ENCODE data around the gene DGKG.

The DGKG gene

GRCh38 chr3:186303965-186304364 lies 58.1 kb downstream of the DGKG start:
- no peak for TF ChIP-seq CTCF (IDR thresholded peaks at IDR 0.05; ENCODE audit: insufficient read depth, low read depth, low read length, missing control alignments)
- H3K4me3 ChIP-seq (ENCODE audit: low read depth, low read length): no peak overlapping the region
- no peak for DNase-seq (ENCODE audit: low read depth)

- no peak for TF ChIP-seq CTCF (IDR thresholded peaks at IDR 0.05; ENCODE audit: insufficient read depth, low read depth, low read length, missing control alignments)
- no peak for DNase-seq (ENCODE audit: low read depth)
- no peak overlapping the region for H3K4me3 ChIP-seq (ENCODE audit: low read depth, low read length)
Observed at GRCh38 chr3:186299327-186299726, 62.7 kb downstream of the DGKG start.

DNA sequence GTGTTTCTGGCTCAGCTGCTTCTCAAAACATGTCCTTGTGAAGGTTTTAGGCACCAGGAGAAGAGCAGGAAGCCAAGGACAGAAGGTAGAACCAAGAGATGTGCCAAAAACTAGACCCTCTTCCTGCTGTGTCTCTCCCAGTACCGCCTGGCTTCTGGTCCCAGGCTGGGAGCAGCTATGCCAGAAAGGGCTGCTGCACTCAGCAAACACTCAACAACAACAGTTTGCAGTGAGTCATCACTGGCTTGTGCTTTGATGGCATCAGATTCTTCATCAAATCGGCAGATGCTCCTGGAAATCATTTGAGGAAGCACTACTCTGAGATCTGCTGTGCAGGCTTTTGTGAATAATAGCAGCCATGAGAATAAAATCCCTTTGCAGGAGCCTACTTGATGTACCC lies 63.2 kb downstream of the DGKG start:
- no peak for TF ChIP-seq CTCF (IDR thresholded peaks at IDR 0.05; ENCODE audit: insufficient read depth, low read depth, low read length, missing control alignments)
- H3K4me3 ChIP-seq (ENCODE audit: low read depth, low read length): no peak overlapping the region
- no peak for DNase-seq (ENCODE audit: low read depth)

DNA sequence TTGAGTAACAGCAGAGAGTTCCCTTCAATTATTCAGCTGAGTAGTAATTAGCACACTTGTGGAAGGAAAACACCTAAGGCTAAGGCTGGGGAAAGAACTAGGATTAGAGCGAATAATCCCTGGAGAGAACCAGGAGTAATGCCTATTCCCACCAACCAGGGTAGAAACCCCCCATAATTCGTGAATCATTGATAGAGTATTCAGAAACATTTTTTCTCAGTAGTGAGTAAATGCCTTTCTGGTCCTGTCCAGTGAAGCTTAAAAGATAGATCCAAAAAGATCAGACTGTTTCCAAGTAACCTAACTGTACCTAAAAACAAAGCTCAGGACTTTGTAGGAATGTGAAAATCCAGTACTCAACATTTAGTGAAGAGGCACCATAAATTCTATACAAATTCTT lies 71.2 kb downstream of the DGKG start:
- H3K4me3 ChIP-seq (ENCODE audit: low read depth, low read length): no peak overlapping the region
- DNase-seq (ENCODE audit: low read depth): no peak
- TF ChIP-seq CTCF (IDR thresholded peaks at IDR 0.05; ENCODE audit: insufficient read depth, low read depth, low read length, missing control alignments): no peak

DNA sequence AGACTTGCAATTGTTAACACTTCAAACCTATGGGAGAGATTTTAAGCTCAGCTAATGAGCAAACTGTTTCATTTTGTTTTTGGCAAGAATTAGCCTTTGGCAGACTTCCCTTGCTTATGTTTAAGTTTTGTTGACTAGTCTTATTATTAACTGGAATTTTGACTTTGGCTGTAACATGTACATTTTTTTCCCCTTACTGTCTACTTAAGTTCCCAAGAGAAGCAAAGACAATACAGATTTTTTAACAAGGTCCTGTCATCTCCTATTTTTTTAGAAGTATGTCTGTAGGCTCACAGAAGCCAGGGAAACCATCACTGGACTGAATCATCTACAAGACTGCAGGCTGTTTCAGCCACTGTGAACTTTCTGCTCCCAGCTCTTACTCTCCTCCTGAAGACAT lies 74.3 kb downstream of the DGKG start:
- H3K4me3 ChIP-seq (ENCODE audit: low read depth, low read length): no peak overlapping the region
- no peak for DNase-seq (ENCODE audit: low read depth)
- no peak for TF ChIP-seq CTCF (IDR thresholded peaks at IDR 0.05; ENCODE audit: insufficient read depth, low read depth, low read length, missing control alignments)

DNA sequence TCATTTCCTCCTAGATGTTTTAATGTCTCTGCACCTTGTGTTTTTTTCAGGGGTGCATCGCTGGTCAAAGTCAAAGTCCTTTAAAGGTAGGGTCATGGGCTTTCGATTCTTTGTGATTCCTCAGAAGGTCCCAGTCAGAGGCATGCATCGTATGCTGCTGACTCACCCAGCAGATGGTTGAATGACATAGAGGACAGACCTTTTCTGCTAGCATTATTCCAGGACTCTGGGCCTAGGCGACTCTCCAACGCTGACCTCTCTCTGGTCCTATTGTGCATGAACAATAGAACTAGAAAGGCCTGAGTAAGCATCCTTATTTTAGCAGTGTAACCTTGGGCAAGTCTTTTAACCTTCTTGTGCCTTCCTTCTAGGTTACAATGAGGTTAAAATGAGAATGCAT lies 75.9 kb downstream of the DGKG start:
- no peak for DNase-seq (ENCODE audit: low read depth)
- no peak for TF ChIP-seq CTCF (IDR thresholded peaks at IDR 0.05; ENCODE audit: insufficient read depth, low read depth, low read length, missing control alignments)
- no peak overlapping the region for H3K4me3 ChIP-seq (ENCODE audit: low read depth, low read length)

DNA sequence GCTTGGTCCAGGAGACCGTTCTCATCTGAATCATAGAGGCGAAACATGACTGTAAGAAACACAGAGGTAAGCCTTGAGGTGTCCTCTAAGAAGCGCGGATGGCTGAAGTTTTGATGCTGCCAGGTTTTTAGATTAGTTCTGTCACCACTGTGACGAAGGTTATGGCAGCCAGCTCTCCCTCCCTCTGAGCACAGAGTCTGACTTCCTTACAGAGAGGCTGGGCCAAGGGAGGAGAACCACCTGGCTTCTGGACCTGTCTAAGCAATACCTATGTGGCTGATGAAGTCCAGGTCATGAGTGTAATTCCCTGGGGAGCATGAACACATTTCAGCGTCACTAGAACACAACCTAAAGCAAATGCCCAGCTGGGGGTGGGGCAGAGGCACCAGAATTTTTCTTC lies 77.4 kb downstream of the DGKG start:
- TF ChIP-seq CTCF (IDR thresholded peaks at IDR 0.05; ENCODE audit: insufficient read depth, low read depth, low read length, missing control alignments): no peak
- no peak overlapping the region for H3K4me3 ChIP-seq (ENCODE audit: low read depth, low read length)
- DNase-seq (ENCODE audit: low read depth): no peak
